SKM-1 treated with dmso at 0.1 percent for 144 hours (cell line): ENCODE data around the gene NCOA3.
"Not testable (repeated sequence)": the region's sequence is repeated elsewhere in the genome, so short reads cannot be mapped to it uniquely, and the experiment has no call there.

Source experiments
- DNase-seq: peaks from one replicate; lab custom pipeline; 2025; ENCODE audit not compliant: unreplicated experiment; lab: John Stamatoyannopoulos, UW

NCOA3 gene

DNA sequence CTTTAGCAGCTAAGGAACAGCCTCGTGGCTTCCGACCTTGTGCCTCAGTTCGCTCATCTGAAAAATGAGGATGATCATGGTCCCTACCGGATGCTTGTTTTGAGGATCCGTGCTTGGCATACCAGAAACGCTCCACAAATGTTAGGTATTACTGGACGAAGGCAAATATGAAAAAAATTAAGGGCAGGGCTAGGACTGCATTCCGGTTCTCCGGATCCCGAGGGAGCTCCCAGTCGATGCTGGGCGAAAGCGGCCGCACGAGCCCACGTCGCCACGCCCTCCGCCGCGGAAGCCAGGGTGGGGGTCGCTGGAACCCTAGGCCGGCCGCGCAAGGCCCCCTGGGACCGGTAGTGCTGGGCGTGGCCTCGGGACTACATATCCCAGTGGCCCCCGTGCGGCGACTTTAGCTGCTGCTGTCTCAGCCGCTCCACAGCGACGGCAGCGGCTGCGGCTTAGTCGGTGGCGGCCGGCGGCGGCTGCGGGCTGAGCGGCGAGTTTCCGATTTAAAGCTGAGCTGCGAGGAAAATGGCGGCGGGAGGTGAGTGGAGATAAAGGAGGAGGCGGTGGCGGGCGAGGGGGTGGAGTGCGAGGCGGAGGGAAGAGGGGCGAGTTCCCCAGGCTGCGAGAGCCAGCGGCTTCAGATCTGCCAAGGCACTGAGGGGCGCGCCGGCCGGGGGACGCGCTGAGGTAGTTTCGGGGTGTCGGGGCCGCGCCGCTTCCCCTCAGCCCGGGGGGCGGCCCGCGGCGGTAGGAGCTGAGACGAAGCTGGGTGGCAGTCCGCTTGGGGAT lies at the start of gene NCOA3:
TSS of gene NCOA3 (plus strand) at position 406 of the 789 bp plus-strand sequence. CDS start 120,361 bp downstream, outside the sequence.
- peak; percentile 93 for DNase-seq

DNA sequence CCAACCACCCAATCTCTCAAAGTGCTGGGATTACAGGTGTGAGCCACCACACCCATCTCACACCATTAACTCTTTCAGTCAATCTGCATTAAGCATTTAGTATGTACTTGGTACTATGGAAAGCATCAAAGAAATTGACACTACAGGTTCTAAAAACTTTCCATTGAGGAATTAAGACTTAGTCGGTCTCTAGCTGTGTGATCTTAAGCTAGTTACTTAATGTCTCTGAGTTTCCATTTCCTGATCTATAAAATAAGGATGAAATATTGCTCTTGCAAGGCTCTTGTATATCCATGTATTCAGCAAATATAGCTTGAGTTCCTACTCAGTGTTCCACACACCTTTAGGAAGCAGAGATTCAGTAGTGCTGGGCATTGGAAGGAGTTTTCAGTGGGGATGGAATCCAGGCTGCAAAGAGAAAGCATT lies 48.9 kb upstream of the NCOA3 start:
- no peak for DNase-seq

DNA sequence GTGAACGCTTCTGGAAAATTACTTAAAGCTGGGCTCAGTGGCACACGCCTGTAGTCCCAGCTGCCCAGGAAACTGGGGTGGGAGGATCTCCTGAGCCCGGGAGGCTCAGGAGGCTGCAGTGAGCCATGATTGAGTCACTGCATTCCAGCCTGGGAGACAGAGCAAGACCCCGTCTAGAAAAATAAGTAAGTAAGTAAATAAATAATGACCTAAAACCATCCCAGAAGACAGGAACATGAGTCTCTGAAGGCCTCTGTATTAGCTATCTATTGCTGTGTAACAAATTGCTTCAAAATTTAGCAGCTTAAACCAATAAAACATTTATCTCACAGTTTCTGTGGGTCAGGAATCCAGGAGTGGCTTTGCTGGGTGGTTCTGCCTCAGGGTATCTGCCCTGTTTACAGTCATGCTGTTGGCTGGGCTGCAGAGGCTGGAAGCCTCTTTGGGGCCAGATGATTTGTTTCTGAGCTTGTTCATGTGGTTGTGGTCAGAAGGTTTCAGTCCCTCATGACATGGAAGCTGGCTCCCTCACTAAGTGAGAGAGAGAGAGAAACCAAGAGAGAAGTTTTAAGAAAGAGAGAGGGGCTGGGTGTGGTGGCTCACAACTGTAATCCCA lies 48.4 kb upstream of the NCOA3 start:
- no peak for DNase-seq

DNA sequence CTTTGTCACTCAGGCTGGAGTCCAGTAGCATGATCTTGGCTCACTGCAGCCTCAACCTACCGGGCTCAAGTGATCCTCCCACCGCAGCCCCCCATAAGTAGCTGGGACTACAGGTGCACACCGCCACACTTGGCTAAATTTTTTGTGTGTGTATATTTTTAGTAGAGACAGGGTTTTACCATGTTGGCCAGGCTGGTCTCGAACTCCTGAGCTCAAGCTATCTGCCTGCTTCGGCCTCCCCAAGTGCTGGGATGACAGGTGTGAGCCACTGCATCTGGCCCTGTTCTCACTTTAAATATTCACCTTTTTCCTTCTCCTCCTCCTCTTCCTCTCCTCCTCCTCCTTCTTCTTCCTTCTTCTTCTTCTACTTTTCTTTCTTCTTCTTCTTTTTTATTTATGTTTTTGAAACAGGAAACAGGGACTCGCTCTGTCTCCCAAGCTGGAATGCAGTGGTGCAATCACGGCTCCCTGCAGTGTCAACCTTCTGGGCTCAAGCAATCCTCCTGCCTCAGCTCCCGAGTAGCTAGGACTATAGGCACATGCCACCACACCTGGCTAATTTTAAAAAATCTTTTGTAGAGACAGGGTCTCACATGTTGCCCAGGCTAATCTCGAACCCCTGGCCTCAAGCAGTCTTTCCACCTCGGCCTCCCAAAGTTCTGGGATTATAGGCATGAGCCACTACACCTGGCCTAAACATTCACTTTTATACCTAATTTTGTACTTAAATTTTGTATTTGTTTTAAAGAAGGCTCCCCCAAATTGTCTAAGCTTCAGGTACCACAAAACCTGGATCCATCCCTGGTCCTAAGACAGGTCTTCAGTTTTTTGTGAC lies 47.2 kb upstream of the NCOA3 start:
- no peak for DNase-seq

DNA sequence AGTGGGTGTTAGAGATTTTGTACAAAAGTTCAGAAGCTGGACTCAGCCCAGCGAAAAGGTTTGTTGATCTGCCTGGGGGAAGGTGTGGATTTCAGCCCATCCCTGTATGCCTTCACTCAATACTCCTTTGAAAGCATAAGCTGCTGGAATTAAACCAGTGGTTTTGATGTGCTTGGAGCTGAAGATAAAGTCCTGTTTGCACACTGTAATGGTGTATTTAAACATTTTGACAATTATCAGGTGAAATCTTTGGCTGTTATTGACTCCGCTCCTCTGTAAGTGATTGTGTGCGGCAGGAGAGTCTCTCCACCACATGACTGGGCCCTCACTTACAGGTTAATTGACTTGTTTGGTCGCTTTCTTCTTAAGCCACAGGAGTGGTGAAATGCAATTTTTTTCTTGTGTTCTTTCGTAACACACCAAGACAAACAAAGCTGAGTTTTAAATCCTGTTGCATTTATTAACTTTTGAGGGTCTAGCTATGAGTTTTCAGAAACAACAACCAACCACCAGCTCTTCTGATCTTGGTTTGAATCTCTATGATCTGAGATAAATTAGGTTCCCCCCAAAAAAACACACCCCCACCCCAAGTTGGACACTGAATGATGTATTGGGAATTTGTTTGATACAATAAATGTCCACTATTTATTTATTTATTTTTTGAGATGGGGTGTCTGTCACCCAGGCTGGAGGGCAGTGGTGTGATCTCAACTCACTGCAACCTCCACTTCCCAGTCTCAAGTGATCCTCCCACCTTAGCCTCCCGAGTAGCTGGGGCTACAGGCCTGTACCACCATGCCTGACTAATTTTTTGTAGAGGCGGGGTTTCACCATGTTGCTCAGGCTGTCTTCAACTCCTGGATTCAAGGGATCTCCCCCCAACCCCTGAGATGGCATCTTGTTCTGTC lies 46.3 kb upstream of the NCOA3 start:
- DNase-seq: peak; percentile 21

DNA sequence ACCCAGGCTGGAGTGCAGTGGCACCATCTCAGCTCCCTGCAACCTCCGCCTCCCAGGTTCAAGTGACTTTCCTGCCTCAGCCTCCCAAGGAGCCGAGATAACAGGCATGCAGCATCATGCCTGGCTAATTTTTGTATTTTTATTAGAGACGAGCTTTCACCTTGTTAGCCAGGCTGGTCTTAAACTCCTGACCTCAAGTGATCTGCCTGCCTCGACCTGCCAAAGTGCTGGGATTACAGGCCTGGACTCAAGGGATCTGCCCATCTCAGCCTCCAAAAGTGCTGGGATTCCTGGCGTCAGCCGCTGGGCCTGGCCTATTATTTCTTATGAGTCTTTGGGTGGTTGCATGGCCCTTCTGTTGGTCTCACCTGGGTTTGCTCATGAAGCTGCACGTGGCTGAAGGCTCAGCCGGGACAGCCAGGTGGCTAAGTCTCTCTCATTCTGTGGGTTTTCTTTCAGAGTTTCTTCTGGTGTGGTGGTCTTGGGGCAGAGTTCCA lies 45.6 kb upstream of the NCOA3 start:
- no peak for DNase-seq

DNA sequence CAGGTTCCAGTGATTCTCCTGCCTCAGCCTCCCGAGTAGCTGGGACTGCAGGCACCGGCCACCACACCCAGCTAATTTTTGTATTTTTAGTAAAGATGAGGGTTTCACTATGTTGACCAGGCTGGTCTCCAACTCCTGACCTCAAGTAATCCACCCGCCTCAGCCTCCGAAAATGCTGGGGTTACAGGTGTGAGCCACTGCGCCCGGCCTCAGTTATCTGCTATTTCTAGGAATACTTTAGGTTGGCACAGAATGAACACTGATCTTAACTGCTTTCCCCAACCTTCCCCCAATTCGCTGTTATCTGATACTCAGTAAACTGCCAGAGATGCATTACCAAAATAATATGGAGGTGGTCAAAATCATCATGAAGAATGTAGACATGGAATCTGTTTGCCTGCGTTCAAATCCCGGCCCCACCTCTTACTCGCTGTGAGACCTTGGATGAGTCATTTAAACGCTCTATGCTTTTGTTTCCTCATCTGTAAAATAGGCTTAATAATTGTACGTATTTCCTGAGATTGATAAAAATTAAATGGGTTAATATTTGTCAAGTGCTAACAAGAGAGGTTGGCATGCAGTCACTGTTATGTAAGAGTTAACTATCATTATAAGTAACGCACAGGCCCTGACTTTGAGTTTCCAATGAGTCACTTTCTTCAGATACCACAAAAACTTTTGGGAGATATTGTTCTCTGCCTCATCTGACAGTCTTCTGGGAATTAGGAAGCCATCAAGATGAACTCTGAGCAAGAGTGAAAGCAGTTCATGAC lies 44.5 kb upstream of the NCOA3 start:
- no peak for DNase-seq

DNA sequence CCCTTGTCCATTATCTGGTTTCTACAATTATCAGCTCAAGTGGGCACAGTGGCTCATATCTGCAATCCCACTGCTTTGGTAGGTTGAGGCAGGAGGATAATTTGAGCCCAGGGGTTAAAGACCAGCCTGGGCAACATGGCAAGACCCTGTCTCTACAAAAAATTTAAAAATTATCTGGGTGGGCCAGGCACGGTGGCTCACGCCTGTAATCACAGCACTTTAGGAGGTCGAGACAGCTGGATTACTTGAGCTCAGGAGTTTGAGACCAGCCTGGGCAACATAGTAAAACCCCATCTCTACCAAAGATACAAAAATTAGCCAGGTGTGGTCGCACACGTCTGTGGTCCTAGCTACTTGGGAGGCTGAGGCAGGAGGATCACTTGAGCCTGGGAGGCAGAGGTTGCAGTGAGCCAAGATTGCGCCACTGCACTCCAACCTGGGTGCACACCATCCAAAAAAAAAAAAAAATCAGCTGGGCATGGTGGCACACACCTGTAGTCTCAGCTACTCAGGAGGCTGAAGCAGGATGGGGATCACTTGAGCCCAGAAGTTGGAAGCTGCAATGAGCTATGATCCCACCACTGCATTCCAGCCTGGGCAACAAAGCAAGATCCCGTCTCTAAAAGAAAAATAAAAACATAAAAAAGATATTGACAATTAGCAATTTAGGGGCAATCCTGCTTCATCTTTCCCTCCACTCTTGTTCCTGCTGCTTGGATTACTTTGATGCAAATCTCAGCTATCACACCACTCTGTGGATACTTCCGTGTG lies 43.2 kb upstream of the NCOA3 start:
- not testable (repeated sequence) for DNase-seq

DNA sequence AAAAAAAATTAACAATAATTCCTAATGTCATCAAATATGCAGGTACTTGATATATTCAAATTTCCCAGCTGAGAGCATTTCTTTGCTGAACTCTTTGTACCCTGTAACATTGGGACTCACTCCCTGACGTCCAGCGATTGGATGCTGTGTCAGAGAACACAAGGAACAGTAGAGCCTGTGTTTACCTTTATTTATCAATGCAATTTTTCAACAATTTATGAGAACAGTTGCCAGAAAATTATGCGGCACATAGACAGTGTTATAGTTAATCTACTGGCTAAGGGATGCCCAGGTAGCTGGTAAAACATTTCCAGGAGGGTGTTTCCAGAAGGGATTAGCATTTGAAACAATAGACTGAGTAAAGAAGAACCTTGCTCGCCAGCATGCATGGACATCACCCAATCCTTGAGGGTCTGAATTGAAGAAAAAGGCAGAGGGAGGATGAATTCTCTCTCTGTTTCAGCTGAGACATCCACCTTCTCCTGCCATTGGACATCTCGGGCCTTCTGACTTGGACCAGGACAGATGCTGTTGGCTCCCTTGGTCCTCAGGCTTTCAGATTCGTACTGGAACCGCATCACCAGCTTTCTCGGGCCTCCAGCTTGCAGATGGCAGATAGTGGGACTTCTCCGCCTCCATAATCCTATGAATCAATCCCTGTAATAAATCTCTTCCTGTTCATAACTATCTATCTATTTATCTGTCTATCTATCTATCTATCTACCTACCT lies 42.2 kb upstream of the NCOA3 start:
- no peak for DNase-seq

DNA sequence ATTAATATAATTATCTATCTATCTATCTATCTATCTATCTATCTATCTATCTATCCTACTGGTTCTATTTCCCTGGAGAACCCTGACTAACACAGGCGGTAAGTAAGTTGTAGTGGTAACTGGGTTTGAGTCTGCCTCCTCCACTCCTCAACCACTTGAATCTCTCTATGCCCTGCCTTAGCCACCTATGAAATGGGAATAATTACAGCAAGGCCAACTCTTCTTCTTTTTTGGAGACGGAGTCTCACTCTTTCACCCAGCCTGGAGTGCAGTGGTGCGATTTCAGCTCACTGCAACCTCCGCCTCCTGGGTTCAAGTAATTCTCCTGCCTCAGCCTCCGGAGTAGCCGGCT lies 41.0 kb upstream of the NCOA3 start:
- DNase-seq: not testable (repeated sequence)

DNA sequence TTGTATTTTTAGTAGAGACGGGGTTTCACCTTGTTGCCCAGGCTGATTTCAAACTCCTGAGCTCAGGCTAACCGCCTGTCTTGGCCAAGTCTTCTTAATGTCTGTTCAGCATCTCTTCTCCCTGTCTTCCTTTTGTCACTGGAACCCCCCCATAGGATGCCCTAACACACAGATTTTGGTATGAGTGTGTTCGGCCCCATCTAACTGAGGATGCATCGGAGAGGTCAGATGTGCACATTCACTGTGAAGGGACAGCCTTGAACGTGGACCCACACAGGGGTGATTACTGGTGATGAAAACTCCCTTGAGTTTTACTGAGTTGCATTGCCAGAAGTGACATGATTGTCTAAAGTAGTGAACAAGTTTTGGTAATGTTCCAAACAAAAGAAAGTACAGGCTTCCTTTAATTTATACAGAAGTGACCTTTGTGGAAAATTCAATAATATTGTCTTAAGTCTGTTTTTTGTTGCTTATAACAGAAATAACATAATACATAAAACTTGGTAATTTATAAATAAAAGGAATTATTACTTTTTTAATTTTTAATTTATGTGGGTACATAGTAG lies 40.5 kb upstream of the NCOA3 start:
- no peak for DNase-seq

DNA sequence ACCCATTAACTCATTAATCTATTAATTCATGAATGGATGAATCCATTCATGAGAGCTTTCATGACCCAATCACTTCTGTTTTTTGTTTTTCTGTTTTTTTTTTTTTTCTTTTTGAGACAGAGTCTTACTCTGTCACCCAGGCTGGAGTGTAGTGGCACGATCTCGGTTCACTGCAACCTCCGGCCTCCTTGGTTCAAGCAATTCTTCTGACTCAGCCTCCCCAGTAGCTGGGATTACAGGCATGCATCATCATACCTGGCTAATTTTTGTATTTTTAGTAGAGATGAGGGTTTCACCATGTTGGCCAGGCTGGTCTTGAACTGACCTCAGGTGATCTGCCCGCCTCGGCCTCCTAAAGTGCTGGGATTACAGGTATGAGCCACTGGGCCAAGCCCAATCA lies 39.8 kb upstream of the NCOA3 start:
- not testable (repeated sequence) for DNase-seq

DNA sequence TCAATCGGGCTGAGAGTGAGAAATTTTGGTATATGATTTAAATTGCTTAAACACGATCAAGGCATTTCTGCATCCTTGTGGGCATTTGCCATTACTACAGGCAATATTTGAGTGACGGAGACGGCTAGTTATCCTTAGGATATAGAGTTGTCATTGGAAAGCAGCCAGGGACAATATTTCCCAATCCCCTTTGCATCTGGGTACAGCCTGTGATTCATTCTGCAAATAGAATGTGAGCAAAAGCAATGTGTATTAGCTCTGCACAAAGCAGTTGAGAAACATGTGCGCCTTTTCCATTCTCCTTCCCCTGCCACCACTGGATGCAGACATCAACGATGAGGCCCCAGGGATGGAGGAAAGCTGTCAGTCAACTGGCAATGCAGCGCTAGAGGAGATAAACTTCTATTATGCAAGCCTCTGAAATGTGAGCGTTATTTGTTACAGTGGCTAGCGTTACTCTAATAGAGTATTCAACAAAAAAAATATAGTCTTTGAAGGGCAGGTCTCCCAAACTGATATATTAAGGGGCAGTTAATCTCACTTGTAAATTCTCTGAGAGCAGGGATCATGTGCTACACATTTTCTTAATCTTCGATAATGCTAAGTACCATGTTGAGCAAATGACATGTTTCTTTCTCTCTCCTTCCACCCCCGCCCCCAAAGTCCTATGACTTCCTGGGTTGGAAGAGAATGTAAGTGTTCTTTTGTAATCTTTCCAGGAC lies 37.1 kb upstream of the NCOA3 start:
- no peak for DNase-seq

DNA sequence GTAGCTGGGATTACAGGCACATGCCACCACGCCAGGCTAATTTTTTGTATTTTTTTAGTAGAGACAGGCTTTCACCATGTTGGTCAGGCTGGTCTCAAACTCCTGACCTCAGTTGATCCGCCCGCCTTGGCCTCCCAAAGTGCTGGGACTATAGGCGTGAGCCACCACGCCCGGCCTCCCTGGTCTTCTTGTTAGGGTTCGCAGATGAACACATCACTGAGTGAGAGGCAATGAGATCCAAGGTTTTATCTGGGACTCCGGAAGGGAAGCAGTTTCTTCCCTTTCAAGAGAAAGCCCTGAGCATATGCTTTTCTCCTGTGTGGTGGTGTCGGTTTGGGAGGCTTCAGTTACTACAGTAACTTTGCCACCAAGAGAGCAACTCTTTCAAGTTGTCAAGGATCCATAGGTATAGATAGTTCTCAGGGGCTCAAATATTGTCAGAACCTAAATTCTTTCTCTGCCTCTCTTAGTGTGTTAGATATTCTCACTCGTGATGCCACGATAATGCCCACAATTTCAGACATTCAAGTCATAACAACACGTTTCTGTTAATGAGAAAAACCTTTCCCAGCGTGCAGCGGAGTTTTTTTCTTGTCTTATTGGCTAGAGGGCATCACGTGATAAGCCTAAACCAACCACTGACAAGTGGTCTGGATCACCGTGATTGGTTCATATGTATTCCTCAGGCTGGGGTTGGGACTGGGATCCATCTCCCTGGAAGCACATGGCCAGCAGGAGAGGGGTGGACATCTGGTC lies 36.2 kb upstream of the NCOA3 start:
- no peak for DNase-seq

DNA sequence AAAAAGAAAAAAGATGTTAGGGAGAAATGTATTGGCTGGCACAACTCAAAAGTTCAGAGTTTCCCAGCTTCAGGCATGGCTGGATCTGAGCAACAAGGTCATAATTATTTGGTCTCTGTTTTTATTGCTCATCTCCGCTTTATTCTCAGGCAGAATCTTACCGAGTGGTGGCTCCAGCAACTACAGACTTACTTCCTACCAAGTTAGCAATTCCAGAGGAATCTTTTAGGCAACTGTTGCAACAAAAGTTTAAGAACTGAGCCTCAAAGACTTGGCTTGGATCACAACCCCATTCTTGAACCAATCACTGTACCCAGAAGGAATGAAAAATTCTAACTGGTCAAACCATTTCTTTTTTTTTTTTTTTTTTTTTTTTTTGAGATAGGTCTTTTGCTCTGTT lies 35.5 kb upstream of the NCOA3 start:
- no peak for DNase-seq

DNA sequence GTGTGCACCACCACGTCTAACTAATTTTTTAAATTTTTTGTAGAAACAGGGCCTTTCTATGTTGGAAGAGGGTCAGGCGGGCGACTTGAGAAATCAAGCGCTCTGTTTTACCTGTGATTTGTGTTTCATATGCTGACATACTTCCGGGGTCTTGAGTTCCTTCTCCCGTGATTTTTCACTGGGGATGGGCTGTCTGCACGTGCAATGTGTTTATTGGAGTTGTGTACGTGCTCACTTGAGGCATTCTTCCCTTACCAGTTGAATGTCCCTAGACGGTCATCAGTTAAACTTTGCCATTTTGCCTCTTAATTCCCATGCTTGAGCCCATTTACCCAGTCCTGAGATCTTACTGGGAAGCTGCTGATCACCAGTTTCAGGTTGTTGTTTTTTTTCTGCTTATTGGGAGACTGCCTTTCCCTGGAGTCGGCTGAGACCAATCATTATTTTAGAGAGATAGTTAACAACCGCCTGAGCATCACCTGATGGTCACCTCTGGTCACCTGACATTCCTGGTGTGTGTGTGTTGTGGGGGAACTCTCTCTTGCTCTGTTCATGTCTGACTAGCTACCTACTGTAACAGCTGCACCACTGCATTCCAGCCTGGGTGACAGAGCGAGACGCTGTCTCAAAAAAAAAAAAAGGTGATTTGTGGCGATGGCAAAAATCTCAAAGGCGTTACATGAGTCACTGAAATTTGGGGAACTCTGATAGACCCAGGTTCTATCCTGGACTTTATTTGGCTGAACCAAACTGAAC lies 34.8 kb upstream of the NCOA3 start:
- DNase-seq: no peak
